GM12878 (cell line): ENCODE results near the gene DIAPH2.

Experiments used
- POLR2A ChIP-seq: IDR thresholded peaks from 2 replicates; pipeline ENCODE4 v1.6.1; 2011; ENCODE audit warnings: low read depth, mild to moderate bottlenecking, low read length
- RAD21 ChIP-seq: IDR thresholded peaks from 2 replicates; pipeline ENCODE4 v1.6.1; 2011; ENCODE audit warnings: mild to moderate bottlenecking, low read depth, low read length, moderate library complexity; ENCODE audit not compliant: insufficient read depth
- TF ChIP-seq, protein P1 (sequence below): IDR thresholded peaks from 2 replicates; pipeline ENCODE4 v1.6.1; 2011; ENCODE audit warnings: borderline replicate concordance, low read depth, mild to moderate bottlenecking, moderate library complexity, low read length; ENCODE audit not compliant: insufficient read depth, poor library complexity, severe bottlenecking

DNA sequence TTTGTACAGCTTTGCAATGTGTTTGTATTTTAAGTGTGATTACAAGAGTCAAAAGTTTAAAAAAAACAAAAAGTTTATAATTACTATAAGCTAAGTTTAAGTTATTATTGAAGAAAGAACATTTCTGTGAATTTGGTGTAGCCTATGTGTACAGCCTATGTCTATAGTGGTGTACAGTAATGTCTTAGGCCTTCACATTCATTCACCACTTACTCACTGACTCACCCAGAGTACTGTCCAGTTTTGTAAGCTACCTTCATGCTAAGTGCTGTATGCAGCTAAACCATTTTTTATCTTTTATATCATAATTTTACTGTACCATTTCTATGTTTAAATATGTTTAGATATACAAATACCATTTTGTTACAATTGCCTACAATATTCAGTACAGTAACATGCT is 381.3 kb downstream of the DIAPH2 start:
- TF ChIP-seq POLR2A (no peak), RAD21 (no peak)
- TF ChIP-seq, protein P1, sequence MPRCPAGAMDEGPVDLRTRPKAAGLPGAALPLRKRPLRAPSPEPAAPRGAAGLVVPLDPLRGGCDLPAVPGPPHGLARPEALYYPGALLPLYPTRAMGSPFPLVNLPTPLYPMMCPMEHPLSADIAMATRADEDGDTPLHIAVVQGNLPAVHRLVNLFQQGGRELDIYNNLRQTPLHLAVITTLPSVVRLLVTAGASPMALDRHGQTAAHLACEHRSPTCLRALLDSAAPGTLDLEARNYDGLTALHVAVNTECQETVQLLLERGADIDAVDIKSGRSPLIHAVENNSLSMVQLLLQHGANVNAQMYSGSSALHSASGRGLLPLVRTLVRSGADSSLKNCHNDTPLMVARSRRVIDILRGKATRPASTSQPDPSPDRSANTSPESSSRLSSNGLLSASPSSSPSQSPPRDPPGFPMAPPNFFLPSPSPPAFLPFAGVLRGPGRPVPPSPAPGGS = no peak
